Kidney tubule cell (primary cell): ENCODE results near the gene TPTE.
"Not testable (repeated sequence)": the region's sequence is repeated elsewhere in the genome, so short reads cannot be mapped to it uniquely, and the experiment has no call there.

Experiments used
- DNase-seq: peaks from one replicate; pipeline ENCODE4 v3.0.0-alpha.2; 2018; ENCODE audit warnings: low spot score

Gene TPTE

GRCh38 chr21:10521091-10521598 lies at the start of gene TPTE:
Gene TPTE (plus strand): TSS chr21:10521583. CDS start chr21:10538724, 17,141 bp downstream.
- DNase-seq: no peak

GRCh38 chr21:10471999-10472398 lies 49.4 kb upstream of the TPTE start:
- not testable (repeated sequence) for DNase-seq

GRCh38 chr21:10477794-10478193 lies 43.6 kb upstream of the TPTE start:
- not testable (repeated sequence) for DNase-seq

- DNase-seq: not testable (repeated sequence)
Observed at GRCh38 chr21:10479875-10480274, 41.5 kb upstream of the TPTE start.

GRCh38 chr21:10484864-10485263 lies 36.5 kb upstream of the TPTE start:
- DNase-seq: not testable (repeated sequence)

- DNase-seq: not testable (repeated sequence)
Observed at GRCh38 chr21:10490453-10490852, 30.9 kb upstream of the TPTE start.

- DNase-seq: no peak
Observed at GRCh38 chr21:10511116-10511515, 10.3 kb upstream of the TPTE start.

- DNase-seq: not testable (repeated sequence)
Observed at GRCh38 chr21:10516889-10517288, 4.5 kb upstream of the TPTE start.

GRCh38 chr21:10517904-10518303 lies 3.5 kb upstream of the TPTE start:
- not testable (repeated sequence) for DNase-seq

GRCh38 chr21:10521835-10522500 lies 585 bp downstream of the TPTE start:
- DNase-seq: not testable (repeated sequence)

- DNase-seq: no peak
Observed at GRCh38 chr21:10539956-10540355, 18.6 kb downstream of the TPTE start.

GRCh38 chr21:10544376-10544775 lies 23.0 kb downstream of the TPTE start:
- DNase-seq: not testable (repeated sequence)

- not testable (repeated sequence) for DNase-seq
Observed at GRCh38 chr21:10547868-10548267, 26.5 kb downstream of the TPTE start.

GRCh38 chr21:10548331-10548954 lies 27.1 kb downstream of the TPTE start:
- DNase-seq: not testable (repeated sequence)

- not testable (repeated sequence) for DNase-seq
Observed at GRCh38 chr21:10570803-10571202, 49.4 kb downstream of the TPTE start.

GRCh38 chr21:10574531-10575310 lies 53.3 kb downstream of the TPTE start:
- DNase-seq: not testable (repeated sequence)

- DNase-seq: no peak
Observed at GRCh38 chr21:10575311-10575667, 53.9 kb downstream of the TPTE start.

- DNase-seq: not testable (repeated sequence)
Observed at GRCh38 chr21:10578910-10579309, 57.5 kb downstream of the TPTE start.

GRCh38 chr21:10589115-10589514 lies 67.7 kb downstream of the TPTE start:
- DNase-seq: not testable (repeated sequence)

- DNase-seq: not testable (repeated sequence)
Observed at GRCh38 chr21:10607074-10607473, 85.7 kb downstream of the TPTE start.

- not testable (repeated sequence) for DNase-seq
Observed at GRCh38 chr21:10614285-10614684, 92.9 kb downstream of the TPTE start.

GRCh38 chr21:10616061-10616460 lies 94.7 kb downstream of the TPTE start:
- DNase-seq: not testable (repeated sequence)

- no peak for DNase-seq
Observed at GRCh38 chr21:10616535-10616934, 95.2 kb downstream of the TPTE start.
